ENCODE results near the gene DEFB131B.

GRCh38 chr11:71933141-71933933, 55.1 kb downstream of the DEFB131B start:
- TF ChIP-seq CTCF (optimal IDR thresholded peaks at IDR 0.05 in 1 of 3, IDR thresholded peaks at IDR 0.05 in 1 of 3, conservative IDR thresholded peaks at IDR 0.05 in 1 of 3; ENCODE audit: extremely low read depth in 1 of 3, insufficient read depth in 2 of 3, low read length in 3 of 3) (no peak), EZH2 (IDR thresholded peaks at IDR 0.05; ENCODE audit: low read length) (no peak)
